ENCODE measurements around the gene C2orf69. TPM values are rescaled to one million over a fixed set of nuclear protein-coding genes. Genes with fewer than 3 reads are reported as not detected.

C2orf69 gene
- total and polyA plus RNA-seq, 9 donors: 5.7 to 12.7 (median 8.8) TPM

DNA sequence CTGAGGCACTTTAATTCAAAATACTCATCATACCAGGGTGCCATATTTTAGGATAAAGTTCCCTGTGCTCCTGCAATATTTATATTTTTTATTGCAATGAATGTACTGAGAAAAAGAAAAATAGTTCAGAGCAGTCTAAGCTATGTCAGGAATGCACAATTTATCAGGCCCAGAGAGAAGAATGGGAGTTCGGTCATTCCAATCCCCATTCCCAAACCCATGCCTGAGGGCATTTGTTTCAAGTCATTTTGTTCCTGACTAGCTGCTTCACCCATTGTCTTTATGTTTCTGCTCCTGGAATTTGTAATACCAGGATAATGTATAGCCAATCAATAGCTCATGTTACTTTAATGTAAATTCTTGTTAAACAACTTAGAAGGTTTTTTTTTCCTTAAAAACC, 35.7 kb upstream of the C2orf69 start:
- no peak overlapping the region for H3K27ac ChIP-seq (ENCODE audit: low read length)
- no CpG with 5 or more reads among the region's 1 CpG for WGBS (ENCODE audit: insufficient coverage)

DNA sequence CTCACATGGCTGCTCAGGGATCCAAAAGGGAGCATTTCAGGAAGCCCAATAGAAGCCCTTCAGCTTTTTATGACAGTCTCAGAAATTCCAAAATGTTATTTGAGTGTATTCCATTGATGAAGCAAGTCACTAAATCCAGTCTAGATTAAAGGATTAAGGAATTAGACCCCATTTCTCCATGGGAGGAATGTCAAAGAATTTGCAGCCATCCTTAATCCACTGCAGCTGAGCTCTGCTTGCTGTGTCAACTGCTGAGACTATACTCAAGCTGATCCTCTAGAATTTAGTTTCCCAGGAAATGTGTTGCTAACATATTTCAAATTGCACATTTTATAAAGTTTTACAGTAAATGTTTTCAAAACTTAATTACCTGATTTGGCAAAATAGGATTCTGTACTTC, 28.4 kb upstream of the C2orf69 start:
- Histone ChIP-seq H3K9me3 (replicated peaks; ENCODE audit: control insufficient read depth, low read depth, low read length) (no peaks in the 10 kb centered on the region), H3K27me3 (ENCODE audit: control insufficient read depth, insufficient read depth, low read length) (no peaks in the 10 kb centered on the region), H3K27ac (ENCODE audit: low read length) (no peak overlapping the region), H3K4me1 (ENCODE audit: control insufficient read depth, insufficient read depth, low read length) (no peaks in the 10 kb centered on the region), H3K36me3 (ENCODE audit: control insufficient read depth, insufficient read depth, low read length) (no peaks in the 10 kb centered on the region), H3K4me3 (ENCODE audit: low read length) (no peak overlapping the region)
- no peak for DNase-seq

More for the DNA sequence above, 35.7 kb upstream of the C2orf69 start:
- Histone ChIP-seq H3K27me3 (ENCODE audit: control insufficient read depth, insufficient read depth, low read length) (no peaks in the 10 kb centered on the region), H3K4me3 (ENCODE audit: low read length) (no peak overlapping the region), H3K36me3 (ENCODE audit: control insufficient read depth, insufficient read depth, low read length) (no peaks in the 10 kb centered on the region), H3K4me1 (ENCODE audit: control insufficient read depth, insufficient read depth, low read length) (no peaks in the 10 kb centered on the region), H3K9me3 (replicated peaks; ENCODE audit: control insufficient read depth, low read depth, low read length) (peaks cover 8% of the 10 kb centered on the region)
- DNase-seq: no peak

DNA sequence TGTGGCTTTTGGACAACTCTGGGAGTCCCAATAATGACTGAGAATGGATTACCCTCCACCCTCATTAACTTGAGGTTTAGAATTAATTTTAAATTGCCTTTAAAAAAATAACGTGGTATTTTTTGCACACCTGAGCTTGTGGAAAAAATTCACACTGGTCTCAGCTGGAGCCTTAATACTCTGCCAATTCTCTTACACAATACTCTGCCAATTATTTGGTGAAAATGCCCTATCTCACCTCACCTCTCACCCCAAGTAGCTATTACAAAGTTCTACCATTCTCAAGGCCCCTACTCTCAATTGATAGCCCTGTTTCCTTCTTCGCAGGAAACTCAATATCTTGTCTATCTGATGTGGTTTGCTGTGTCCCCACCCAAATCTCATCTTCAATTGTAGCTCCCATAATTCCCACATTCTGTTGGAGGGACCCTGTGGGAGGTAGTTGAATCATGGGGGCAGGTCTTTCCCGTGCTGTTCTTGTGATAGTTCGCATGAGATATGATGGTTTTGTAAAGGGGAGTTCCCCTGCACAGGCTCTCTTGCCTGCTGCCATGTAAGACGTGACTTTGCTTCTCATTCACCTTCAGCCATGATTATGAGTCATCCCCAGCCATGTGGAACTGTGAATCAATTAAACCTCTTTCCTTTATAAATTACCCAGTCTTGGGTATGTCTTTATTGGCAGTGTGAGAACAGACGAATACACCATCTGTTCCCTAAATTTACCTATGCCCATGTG, 27.4 kb upstream of the C2orf69 start:
- Histone ChIP-seq H3K27me3 (ENCODE audit: control insufficient read depth, insufficient read depth, low read length) (no peaks in the 10 kb centered on the region), H3K4me1 (ENCODE audit: control insufficient read depth, insufficient read depth, low read length) (no peaks in the 10 kb centered on the region), H3K36me3 (ENCODE audit: control insufficient read depth, insufficient read depth, low read length) (no peaks in the 10 kb centered on the region), H3K27ac (ENCODE audit: low read length) (no peak overlapping the region), H3K4me3 (ENCODE audit: low read length) (no peak overlapping the region), H3K9me3 (replicated peaks; ENCODE audit: control insufficient read depth, low read depth, low read length) (no peaks in the 10 kb centered on the region)
- DNase-seq: no peak
- no CpG with 5 or more reads among the region's 6 CpGs for WGBS (ENCODE audit: insufficient coverage)

DNA sequence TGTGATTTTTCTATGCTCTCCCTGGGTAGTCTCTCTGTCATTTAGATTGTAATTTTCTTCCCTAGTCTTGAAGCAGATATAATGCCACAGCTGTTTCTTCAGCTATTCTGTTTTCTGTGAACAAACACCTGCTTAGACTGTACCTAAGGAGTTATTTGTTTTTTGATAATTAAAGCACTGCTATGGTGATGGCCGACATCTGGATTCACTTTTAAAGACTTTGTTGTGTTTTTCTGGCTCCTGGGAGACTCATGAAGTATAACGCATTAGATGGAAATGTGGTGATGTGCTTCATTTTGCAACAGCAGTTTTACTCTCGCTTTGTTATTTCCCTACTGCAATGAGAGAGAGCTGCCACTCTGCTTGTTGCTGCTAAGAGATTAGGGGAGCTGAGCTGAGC, 15.7 kb upstream of the C2orf69 start:
- Histone ChIP-seq H3K27ac (ENCODE audit: low read length) (no peak overlapping the region), H3K36me3 (ENCODE audit: control insufficient read depth, insufficient read depth, low read length) (no peaks in the 10 kb centered on the region), H3K4me1 (ENCODE audit: control insufficient read depth, insufficient read depth, low read length) (no peaks in the 10 kb centered on the region), H3K9me3 (replicated peaks; ENCODE audit: control insufficient read depth, low read depth, low read length) (no peaks in the 10 kb centered on the region), H3K27me3 (ENCODE audit: control insufficient read depth, insufficient read depth, low read length) (no peaks in the 10 kb centered on the region), H3K4me3 (ENCODE audit: low read length) (no peak overlapping the region)
- WGBS (ENCODE audit: insufficient coverage): 13% methylated on average over 1 of the region's 3 CpGs
- peak; percentile 54 for DNase-seq

DNA sequence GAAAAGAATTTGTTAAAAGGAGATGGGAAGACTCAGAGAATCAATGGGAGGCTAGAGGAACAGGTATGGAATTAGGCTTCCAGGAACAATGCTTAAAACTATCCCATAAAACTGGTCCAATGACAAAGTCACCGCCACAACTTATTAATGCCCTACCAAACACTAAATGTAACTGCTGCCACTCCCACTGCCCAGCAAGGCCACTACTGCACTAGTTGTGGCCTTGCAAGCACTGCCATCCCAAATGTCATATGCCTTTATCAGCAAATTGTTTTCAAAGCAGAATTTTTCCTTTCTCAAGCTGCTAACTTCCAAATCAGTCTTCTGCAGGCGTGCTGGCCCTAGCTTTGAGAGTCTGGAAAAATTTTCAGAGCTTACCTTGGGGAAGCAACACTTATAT, 14.5 kb upstream of the C2orf69 start:
- Histone ChIP-seq H3K4me3 (ENCODE audit: low read length) (no peak overlapping the region), H3K9me3 (replicated peaks; ENCODE audit: control insufficient read depth, low read depth, low read length) (no peaks in the 10 kb centered on the region), H3K4me1 (ENCODE audit: control insufficient read depth, insufficient read depth, low read length) (no peaks in the 10 kb centered on the region), H3K27ac (ENCODE audit: low read length) (no peak overlapping the region), H3K36me3 (ENCODE audit: control insufficient read depth, insufficient read depth, low read length) (no peaks in the 10 kb centered on the region), H3K27me3 (ENCODE audit: control insufficient read depth, insufficient read depth, low read length) (no peaks in the 10 kb centered on the region)
- no peak for DNase-seq
- 88% methylated on average over 1 of the region's 2 CpGs for WGBS (ENCODE audit: insufficient coverage)

DNA sequence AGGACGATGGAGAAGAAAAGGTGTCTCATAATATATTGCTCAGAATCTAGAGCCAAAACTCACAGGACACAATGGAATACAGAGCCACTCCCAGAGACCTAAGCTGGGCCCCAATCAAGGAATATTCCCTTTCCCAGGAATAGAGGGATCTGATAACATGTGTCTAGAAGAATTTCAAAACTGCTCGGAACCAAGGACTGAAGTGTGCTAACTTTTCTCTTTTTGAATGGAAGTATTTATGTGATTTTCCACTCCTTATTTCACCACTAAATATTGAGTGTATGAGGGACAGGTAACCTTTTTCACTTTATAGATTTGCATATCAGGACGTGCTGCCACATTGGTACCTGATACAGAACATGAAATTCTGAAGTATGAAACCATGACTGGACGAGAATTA, 9.2 kb upstream of the C2orf69 start:
- Histone ChIP-seq H3K4me3 (ENCODE audit: low read length) (no peak overlapping the region), H3K27me3 (ENCODE audit: control insufficient read depth, insufficient read depth, low read length) (no peaks in the 10 kb centered on the region), H3K27ac (ENCODE audit: low read length) (no peak overlapping the region), H3K36me3 (ENCODE audit: control insufficient read depth, insufficient read depth, low read length) (no peaks in the 10 kb centered on the region), H3K9me3 (replicated peaks; ENCODE audit: control insufficient read depth, low read depth, low read length) (no peaks in the 10 kb centered on the region), H3K4me1 (ENCODE audit: control insufficient read depth, insufficient read depth, low read length) (no peaks in the 10 kb centered on the region)
- DNase-seq: no peak
- no CpG with 5 or more reads among the region's 4 CpGs for WGBS (ENCODE audit: insufficient coverage)

DNA sequence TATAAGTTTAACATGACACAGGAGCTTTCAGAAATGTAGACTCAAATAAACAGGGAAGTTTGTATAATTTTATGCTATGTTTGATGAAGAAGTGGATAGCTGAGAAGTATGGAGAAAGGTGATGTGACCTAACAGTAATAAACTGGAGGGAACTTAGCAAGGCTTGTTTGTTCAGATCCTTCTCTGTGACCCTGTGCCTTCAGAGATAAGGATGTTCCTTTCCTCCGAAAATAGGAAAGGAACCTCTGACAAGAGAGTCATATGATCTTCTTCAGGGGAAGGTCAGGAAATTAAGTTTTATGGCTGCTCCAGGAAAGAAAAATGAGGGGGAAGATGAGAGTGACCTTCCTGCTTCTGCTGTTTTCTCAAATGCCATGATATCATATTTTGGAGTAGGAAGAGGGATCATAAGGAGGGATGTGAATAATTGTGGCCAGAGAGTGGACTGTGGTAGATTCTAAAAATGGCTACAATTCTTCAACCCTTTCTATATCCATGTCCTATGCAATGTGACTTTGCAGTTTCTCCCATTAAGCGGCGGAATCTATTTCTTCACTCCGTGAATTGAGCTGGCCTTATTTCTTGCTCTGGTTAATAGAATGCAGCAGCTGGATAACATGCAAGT, 8.5 kb upstream of the C2orf69 start:
- Histone ChIP-seq H3K4me1 (ENCODE audit: control insufficient read depth, insufficient read depth, low read length) (no peaks in the 10 kb centered on the region), H3K36me3 (ENCODE audit: control insufficient read depth, insufficient read depth, low read length) (no peaks in the 10 kb centered on the region), H3K9me3 (replicated peaks; ENCODE audit: control insufficient read depth, low read depth, low read length) (no peaks in the 10 kb centered on the region), H3K27ac (ENCODE audit: low read length) (no peak overlapping the region), H3K27me3 (ENCODE audit: control insufficient read depth, insufficient read depth, low read length) (no peaks in the 10 kb centered on the region), H3K4me3 (ENCODE audit: low read length) (no peak overlapping the region)
- DNase-seq: no peak
- WGBS (ENCODE audit: insufficient coverage): 91% methylated on average over 3 of the region's 4 CpGs

DNA sequence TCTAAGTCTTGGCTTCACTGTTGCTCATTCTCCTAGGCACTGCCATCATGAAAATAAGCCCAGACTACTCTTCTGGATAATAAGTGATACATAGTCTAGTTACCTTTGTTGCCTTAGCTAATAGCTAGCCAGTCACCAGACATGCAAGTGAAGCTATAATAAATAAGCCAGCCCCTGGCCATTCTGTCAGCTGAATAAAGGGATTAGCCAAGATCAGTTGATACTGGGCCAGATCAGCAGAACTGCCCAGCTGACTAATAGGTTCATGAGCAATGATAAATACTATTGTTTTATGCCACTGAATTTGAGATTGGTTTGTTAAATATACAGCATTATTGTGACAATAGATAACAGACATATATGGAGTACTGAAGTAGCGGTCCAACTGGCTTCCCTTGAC, 8.0 kb upstream of the C2orf69 start:
- WGBS (ENCODE audit: insufficient coverage): no CpG with 5 or more reads among the region's 1 CpG
- no peak overlapping the region for H3K27ac ChIP-seq (ENCODE audit: low read length)
- no peaks in the 10 kb centered on the region for H3K4me1 ChIP-seq (ENCODE audit: control insufficient read depth, insufficient read depth, low read length)
- DNase-seq: no peak
- H3K27me3 ChIP-seq (ENCODE audit: control insufficient read depth, insufficient read depth, low read length): no peaks in the 10 kb centered on the region
- no peaks in the 10 kb centered on the region for H3K9me3 ChIP-seq (replicated peaks; ENCODE audit: control insufficient read depth, low read depth, low read length)
- no peaks in the 10 kb centered on the region for H3K36me3 ChIP-seq (ENCODE audit: control insufficient read depth, insufficient read depth, low read length)
- H3K4me3 ChIP-seq (ENCODE audit: low read length): no peak overlapping the region

DNA sequence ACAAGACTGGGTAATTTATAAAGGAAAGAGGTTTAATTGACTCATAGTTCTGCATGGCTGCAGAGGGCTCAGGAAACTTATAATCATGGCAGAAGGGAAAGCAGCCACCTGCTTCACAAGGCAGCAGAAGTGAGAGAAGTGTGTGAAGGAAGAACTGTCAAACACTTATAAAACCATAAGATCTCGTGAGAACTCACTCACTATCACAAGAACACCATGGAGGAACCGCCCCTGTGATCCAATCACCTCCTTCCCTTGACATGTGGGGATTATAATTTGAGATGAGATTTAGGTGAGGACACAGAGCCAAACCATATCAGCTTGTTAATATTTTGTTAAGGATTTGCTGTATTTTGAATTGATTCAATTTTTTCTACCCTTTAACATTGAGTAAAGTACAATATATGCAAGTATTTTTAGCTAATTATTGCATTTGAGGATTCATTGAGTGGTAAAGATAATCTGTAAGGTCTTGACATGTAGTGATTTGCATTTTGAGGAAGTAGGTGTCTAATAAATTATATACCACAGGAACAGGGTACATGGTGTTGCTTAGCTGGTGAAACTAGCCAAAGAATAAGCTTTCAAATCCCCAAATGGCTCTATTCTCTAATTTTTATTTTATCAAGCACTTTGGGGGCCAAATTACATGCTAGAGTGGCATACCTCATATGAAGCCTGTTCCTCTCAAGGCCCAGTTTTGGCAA, 3.9 kb upstream of the C2orf69 start:
- Histone ChIP-seq H3K27me3 (ENCODE audit: control insufficient read depth, insufficient read depth, low read length) (no peaks in the 10 kb centered on the region), H3K27ac (ENCODE audit: low read length) (no peak overlapping the region), H3K4me3 (ENCODE audit: low read length) (no peak overlapping the region), H3K9me3 (replicated peaks; ENCODE audit: control insufficient read depth, low read depth, low read length) (no peaks in the 10 kb centered on the region), H3K4me1 (ENCODE audit: control insufficient read depth, insufficient read depth, low read length) (peaks cover 8% of the 10 kb centered on the region), H3K36me3 (ENCODE audit: control insufficient read depth, insufficient read depth, low read length) (no peaks in the 10 kb centered on the region)
- DNase-seq: no peak
- WGBS (ENCODE audit: insufficient coverage): no CpG with 5 or more reads among the region's 2 CpGs

DNA sequence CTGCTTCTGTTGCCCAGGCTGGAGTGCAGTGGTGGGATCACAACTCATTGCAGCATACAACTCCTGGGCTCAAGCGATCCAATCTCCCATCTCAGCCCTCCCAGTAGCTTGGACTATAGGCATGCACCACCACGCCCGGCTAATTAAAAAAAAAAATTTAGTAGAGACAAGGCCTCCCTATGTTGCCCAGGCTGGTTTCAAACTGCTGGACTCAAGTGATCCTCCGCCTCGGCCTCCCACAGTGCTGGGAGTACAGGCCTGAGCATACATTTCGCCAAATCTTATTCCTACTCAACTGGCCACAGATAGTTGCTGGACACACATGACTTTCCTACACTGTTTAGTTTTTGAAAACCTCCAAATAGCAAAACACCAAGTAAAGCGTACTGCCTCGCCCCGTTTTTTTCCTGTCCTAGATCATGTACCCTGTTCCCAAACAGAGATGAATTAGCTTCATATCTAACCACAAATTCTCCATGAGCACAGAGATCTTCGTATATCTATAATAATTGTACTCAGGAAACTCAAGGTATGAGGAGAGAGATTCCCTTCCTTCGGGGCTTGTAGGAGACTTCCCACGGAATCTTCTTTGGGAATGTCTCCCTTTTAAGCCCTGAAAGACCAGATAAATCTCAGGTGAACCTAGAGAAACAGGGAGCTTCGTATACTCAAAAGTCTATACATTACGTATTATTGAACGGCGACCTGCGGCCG, 598 bp upstream of the C2orf69 start:
- WGBS (ENCODE audit: insufficient coverage): 43% methylated on average over 12 of the region's 18 CpGs
- no peaks in the 10 kb centered on the region for H3K36me3 ChIP-seq (ENCODE audit: control insufficient read depth, insufficient read depth, low read length)

More for the DNA sequence above, 598 bp upstream of the C2orf69 start:
- H3K4me3 ChIP-seq (ENCODE audit: low read length): peak overlapping the region; percentile 33
- no peaks in the 10 kb centered on the region for H3K27me3 ChIP-seq (ENCODE audit: control insufficient read depth, insufficient read depth, low read length)
- peaks cover 12% of the 10 kb centered on the region for H3K4me1 ChIP-seq (ENCODE audit: control insufficient read depth, insufficient read depth, low read length)
- H3K27ac ChIP-seq (ENCODE audit: low read length): peak overlapping the region; percentile 15
- H3K9me3 ChIP-seq (replicated peaks; ENCODE audit: control insufficient read depth, low read depth, low read length): no peaks in the 10 kb centered on the region
- peak; percentile 7 for DNase-seq

Data from muscle of leg (tissue), 11 donors.